ENCODE results near the gene PTH2. TPM values are rescaled to one million over a fixed set of nuclear protein-coding genes. Genes with fewer than 3 reads are reported as not detected.
A peak's percentile ranks its signal among the peaks of the same experiment; 100 is the strongest.

PTH2 gene
- polyA plus RNA-seq, 1 donor = not detected

- peaks cover 29% of the 10 kb centered on the region for H3K27me3 ChIP-seq (ENCODE audit: control insufficient read depth, insufficient read depth, low read length)
Measured at GRCh38 chr19:49413348-49413747, 9.9 kb downstream of the PTH2 start.

GRCh38 chr19:49411681-49412326 lies 11.4 kb downstream of the PTH2 start:
- no CpG with 5 or more reads among the region's 3 CpGs for WGBS (ENCODE audit: insufficient coverage, low lambda C conversion rate)
- Histone ChIP-seq H3K27ac (ENCODE audit: low read length) (no peak overlapping the region), H3K27me3 (ENCODE audit: control insufficient read depth, insufficient read depth, low read length) (peaks cover 16% of the 10 kb centered on the region), H3K4me3 (ENCODE audit: low read length) (no peak overlapping the region), H3K9me3 (ENCODE audit: control insufficient read depth, low read depth, low read length) (no peaks in the 10 kb centered on the region), H3K36me3 (ENCODE audit: control insufficient read depth, insufficient read depth, low read length) (no peaks in the 10 kb centered on the region), H3K4me1 (ENCODE audit: control insufficient read depth, insufficient read depth, low read length) (peaks cover 3% of the 10 kb centered on the region)
- DNase-seq = no peak

More at GRCh38 chr19:49413348-49413747, 9.9 kb downstream of the PTH2 start:
- DNase-seq = peak; percentile 55 to 62
- Histone ChIP-seq H3K4me3 (ENCODE audit: low read length) (no peak overlapping the region), H3K4me1 (ENCODE audit: control insufficient read depth, insufficient read depth, low read length) (peaks cover 3% of the 10 kb centered on the region), H3K27ac (ENCODE audit: low read length) (peak overlapping the region; percentile 23), H3K9me3 (ENCODE audit: control insufficient read depth, low read depth, low read length) (no peaks in the 10 kb centered on the region), H3K36me3 (ENCODE audit: control insufficient read depth, insufficient read depth, low read length) (no peaks in the 10 kb centered on the region)
- WGBS (ENCODE audit: insufficient coverage, low lambda C conversion rate) = no CpG with 5 or more reads among the region's 9 CpGs

GRCh38 chr19:49409441-49410029 lies 13.7 kb downstream of the PTH2 start:
- Histone ChIP-seq H3K27ac (ENCODE audit: low read length) (no peak overlapping the region), H3K9me3 (ENCODE audit: control insufficient read depth, low read depth, low read length) (no peaks in the 10 kb centered on the region), H3K27me3 (ENCODE audit: control insufficient read depth, insufficient read depth, low read length) (peaks cover 7% of the 10 kb centered on the region), H3K36me3 (ENCODE audit: control insufficient read depth, insufficient read depth, low read length) (no peaks in the 10 kb centered on the region), H3K4me1 (ENCODE audit: control insufficient read depth, insufficient read depth, low read length) (peaks cover 3% of the 10 kb centered on the region), H3K4me3 (ENCODE audit: low read length) (no peak overlapping the region)
- WGBS (ENCODE audit: insufficient coverage, low lambda C conversion rate) = 83% methylated on average over 2 of the region's 5 CpGs
- DNase-seq = no peak

GRCh38 chr19:49408816-49409440 lies 14.3 kb downstream of the PTH2 start:
- no peaks in the 10 kb centered on the region for H3K36me3 ChIP-seq (ENCODE audit: control insufficient read depth, insufficient read depth, low read length)
- no peaks in the 10 kb centered on the region for H3K9me3 ChIP-seq (ENCODE audit: control insufficient read depth, low read depth, low read length)
- WGBS (ENCODE audit: insufficient coverage, low lambda C conversion rate) = no CpG with 5 or more reads among the region's 8 CpGs
- no peak for DNase-seq
- peaks cover 3% of the 10 kb centered on the region for H3K4me1 ChIP-seq (ENCODE audit: control insufficient read depth, insufficient read depth, low read length)
- H3K27ac ChIP-seq (ENCODE audit: low read length) = no peak overlapping the region
- no peak overlapping the region for H3K4me3 ChIP-seq (ENCODE audit: low read length)
- H3K27me3 ChIP-seq (ENCODE audit: control insufficient read depth, insufficient read depth, low read length) = peaks cover 9% of the 10 kb centered on the region

GRCh38 chr19:49407482-49408015 lies 15.7 kb downstream of the PTH2 start:
- no peak for DNase-seq
- WGBS (ENCODE audit: insufficient coverage, low lambda C conversion rate) = 67% methylated on average over 1 of the region's 16 CpGs

GRCh38 chr19:49407079-49407478 lies 16.2 kb downstream of the PTH2 start:
- peaks cover 9% of the 10 kb centered on the region for H3K27me3 ChIP-seq (ENCODE audit: control insufficient read depth, insufficient read depth, low read length)
- no peaks in the 10 kb centered on the region for H3K4me1 ChIP-seq (ENCODE audit: control insufficient read depth, insufficient read depth, low read length)
- WGBS (ENCODE audit: insufficient coverage, low lambda C conversion rate) = no CpG with 5 or more reads among the region's 7 CpGs
- no peaks in the 10 kb centered on the region for H3K36me3 ChIP-seq (ENCODE audit: control insufficient read depth, insufficient read depth, low read length)
- no peak overlapping the region for H3K27ac ChIP-seq (ENCODE audit: low read length)
- no peak for DNase-seq
- no peaks in the 10 kb centered on the region for H3K9me3 ChIP-seq (ENCODE audit: control insufficient read depth, low read depth, low read length)
- H3K4me3 ChIP-seq (ENCODE audit: low read length) = no peak overlapping the region

More at GRCh38 chr19:49407482-49408015, 15.7 kb downstream of the PTH2 start:
- H3K36me3 ChIP-seq (ENCODE audit: control insufficient read depth, insufficient read depth, low read length) = no peaks in the 10 kb centered on the region
- H3K27ac ChIP-seq (ENCODE audit: low read length) = no peak overlapping the region
- H3K27me3 ChIP-seq (ENCODE audit: control insufficient read depth, insufficient read depth, low read length) = peaks cover 9% of the 10 kb centered on the region
- H3K4me3 ChIP-seq (ENCODE audit: low read length) = no peak overlapping the region
- H3K4me1 ChIP-seq (ENCODE audit: control insufficient read depth, insufficient read depth, low read length) = no peaks in the 10 kb centered on the region
- no peaks in the 10 kb centered on the region for H3K9me3 ChIP-seq (ENCODE audit: control insufficient read depth, low read depth, low read length)

DNA sequence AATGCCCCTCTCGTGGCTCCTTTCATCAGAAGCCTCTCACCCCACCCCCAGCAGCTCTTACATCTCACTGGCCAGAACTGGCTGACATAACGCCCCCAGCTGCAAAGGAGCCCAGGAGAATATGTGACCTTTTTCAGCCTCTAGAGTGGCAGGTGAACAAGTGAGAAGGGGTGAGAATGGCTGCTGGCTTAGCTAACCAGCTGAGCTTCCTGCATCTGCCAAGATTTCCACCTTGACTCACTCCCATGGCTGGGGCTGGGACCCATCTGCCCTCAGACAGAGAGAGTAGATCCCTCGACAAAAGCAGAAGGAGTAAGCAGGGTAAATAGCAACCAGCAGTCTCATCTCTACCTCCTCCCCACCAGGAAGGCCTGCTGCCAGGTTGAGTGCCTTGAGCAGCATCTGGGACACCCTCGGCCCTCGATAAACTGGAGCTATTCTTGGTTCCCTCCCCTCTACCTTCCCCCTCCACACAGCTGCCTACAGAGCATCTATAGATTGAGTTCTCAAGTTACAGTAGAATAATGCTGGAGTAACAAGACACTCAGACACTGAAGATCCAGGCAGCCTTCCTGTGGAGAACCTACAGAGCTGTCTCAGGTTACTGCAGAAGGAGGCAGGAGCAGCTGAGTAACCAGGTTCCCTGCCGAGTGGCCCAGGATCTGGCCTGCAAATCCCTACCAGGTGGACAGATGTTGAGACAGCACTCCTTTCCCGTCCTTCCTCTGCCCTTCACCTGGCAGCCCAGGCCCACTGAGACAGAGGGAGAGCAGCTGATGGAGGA lies 19.6 kb downstream of the PTH2 start:
- H3K27ac ChIP-seq (ENCODE audit: low read length) = no peak overlapping the region
- WGBS (ENCODE audit: insufficient coverage, low lambda C conversion rate) = no CpG with 5 or more reads among the region's 7 CpGs

DNA sequence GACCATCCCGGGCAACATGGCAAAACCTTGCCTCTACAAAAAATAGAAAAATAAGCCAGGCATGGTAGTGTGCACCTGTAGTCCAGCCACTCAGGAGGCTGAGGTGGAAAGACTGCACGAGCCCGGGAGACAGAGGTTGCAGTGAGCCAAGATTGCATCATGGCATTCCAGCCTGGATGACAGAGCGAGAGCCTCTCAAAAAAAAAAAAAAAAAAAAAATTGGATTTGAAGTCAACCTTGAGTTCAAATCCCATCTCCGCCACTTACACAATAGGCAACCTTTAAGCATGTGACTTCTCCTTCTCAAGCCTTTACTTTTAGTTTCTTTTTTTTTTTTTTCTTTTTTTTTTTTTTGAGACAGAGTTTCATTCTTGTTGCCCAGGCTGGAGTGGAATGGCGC lies 23.2 kb downstream of the PTH2 start:
- Histone ChIP-seq H3K4me3 (ENCODE audit: low read length) (no peak overlapping the region), H3K9me3 (ENCODE audit: control insufficient read depth, low read depth, low read length) (no peaks in the 10 kb centered on the region), H3K4me1 (ENCODE audit: control insufficient read depth, insufficient read depth, low read length) (no peaks in the 10 kb centered on the region), H3K27me3 (ENCODE audit: control insufficient read depth, insufficient read depth, low read length) (peaks cover 2% of the 10 kb centered on the region), H3K27ac (ENCODE audit: low read length) (no peak overlapping the region), H3K36me3 (ENCODE audit: control insufficient read depth, insufficient read depth, low read length) (no peaks in the 10 kb centered on the region)
- WGBS (ENCODE audit: insufficient coverage, low lambda C conversion rate) = 100% methylated on average over 1 of the region's 6 CpGs
- DNase-seq = no peak

More for the DNA sequence above, 19.6 kb downstream of the PTH2 start:
- Histone ChIP-seq H3K27me3 (ENCODE audit: control insufficient read depth, insufficient read depth, low read length) (peaks cover 6% of the 10 kb centered on the region), H3K36me3 (ENCODE audit: control insufficient read depth, insufficient read depth, low read length) (no peaks in the 10 kb centered on the region), H3K4me3 (ENCODE audit: low read length) (no peak overlapping the region), H3K4me1 (ENCODE audit: control insufficient read depth, insufficient read depth, low read length) (no peaks in the 10 kb centered on the region), H3K9me3 (ENCODE audit: control insufficient read depth, low read depth, low read length) (no peaks in the 10 kb centered on the region)
- no peak for DNase-seq

DNA sequence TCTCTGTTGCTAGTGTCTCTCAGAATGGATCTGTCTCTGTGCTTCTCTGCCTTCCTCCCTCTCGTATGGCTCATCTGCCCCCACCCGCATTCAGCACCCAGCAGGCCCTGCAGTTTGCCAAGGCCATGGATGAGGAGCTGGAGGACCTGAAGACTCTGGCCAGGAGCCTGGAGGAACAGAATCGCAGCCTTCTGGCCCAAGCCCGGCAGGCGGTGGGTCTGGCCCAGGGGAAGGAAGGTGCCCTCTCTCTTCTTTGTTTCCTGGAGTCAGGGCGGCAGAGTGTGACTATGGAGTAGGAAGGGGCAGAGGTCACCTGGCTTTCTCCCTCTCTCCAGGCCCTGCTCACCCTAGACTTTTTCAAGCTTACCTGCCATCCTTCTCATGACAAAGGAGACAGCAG lies 24.3 kb downstream of the PTH2 start:
- Histone ChIP-seq H3K36me3 (ENCODE audit: control insufficient read depth, insufficient read depth, low read length) (no peaks in the 10 kb centered on the region), H3K27ac (ENCODE audit: low read length) (no peak overlapping the region), H3K4me1 (ENCODE audit: control insufficient read depth, insufficient read depth, low read length) (no peaks in the 10 kb centered on the region), H3K4me3 (ENCODE audit: low read length) (no peak overlapping the region), H3K9me3 (ENCODE audit: control insufficient read depth, low read depth, low read length) (no peaks in the 10 kb centered on the region), H3K27me3 (ENCODE audit: control insufficient read depth, insufficient read depth, low read length) (peaks cover under 1% of the 10 kb centered on the region)
- WGBS (ENCODE audit: insufficient coverage, low lambda C conversion rate) = no CpG with 5 or more reads among the region's 6 CpGs
- DNase-seq = no peak

GRCh38 chr19:49398001-49398615 lies 25.1 kb downstream of the PTH2 start:
- Histone ChIP-seq H3K27me3 (ENCODE audit: control insufficient read depth, insufficient read depth, low read length) (peaks cover 3% of the 10 kb centered on the region), H3K27ac (ENCODE audit: low read length) (no peak overlapping the region), H3K4me3 (ENCODE audit: low read length) (no peak overlapping the region), H3K36me3 (ENCODE audit: control insufficient read depth, insufficient read depth, low read length) (no peaks in the 10 kb centered on the region), H3K9me3 (ENCODE audit: control insufficient read depth, low read depth, low read length) (no peaks in the 10 kb centered on the region), H3K4me1 (ENCODE audit: control insufficient read depth, insufficient read depth, low read length) (no peaks in the 10 kb centered on the region)
- no peak for DNase-seq
- 53% methylated on average over 6 of the region's 11 CpGs for WGBS (ENCODE audit: insufficient coverage, low lambda C conversion rate)
